GM19238 (cell line): ENCODE results near the gene PROSER1.
"Not testable (repeated sequence)": the region's sequence is repeated elsewhere in the genome, so short reads cannot be mapped to it uniquely, and the experiment has no call there.

Experiments
- DNase-seq: peaks from one replicate; pipeline ENCODE4 v3.0.0; 2011; ENCODE audit warnings: low spot score; ENCODE audit not compliant: insufficient read length

PROSER1 gene

DNA sequence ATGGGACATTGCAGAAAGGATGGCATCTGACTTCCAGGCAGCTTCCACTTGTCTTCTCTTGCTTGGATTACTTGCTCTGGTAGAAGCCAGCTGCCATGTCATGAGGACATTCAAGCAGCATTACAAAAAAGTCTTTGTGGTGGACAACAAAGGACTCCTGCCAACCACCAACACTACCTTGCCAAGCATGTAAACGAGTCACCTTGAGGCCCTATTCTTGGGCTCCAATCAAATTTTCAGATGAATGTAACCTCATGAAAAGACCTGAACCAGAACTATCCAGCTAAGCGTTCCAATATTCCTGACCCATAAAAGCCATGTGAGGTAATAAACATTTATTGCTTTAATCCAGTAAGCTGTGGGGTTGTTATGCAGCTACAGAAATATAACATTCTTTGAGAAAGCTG lies 12.5 kb downstream of the PROSER1 start:
- no peak for DNase-seq

DNA sequence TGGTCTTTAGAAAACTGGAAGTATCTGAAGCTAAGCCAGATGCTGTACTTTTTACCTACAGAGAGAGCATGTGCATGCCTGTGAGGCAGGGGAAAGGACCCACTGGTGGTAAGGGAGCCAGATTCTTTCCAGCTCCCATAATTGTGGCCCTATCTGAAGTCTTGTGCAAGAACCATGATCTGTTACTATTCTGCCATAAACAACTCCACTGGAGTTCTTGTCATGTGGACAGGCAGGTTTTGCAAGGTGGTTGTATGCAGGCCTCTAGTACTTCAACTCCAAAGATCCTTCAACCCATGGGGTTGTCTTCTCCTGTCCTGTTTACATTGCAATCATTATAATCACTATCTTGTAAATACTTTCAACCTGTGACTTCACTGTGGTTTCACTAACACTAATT lies 14.1 kb downstream of the PROSER1 start:
- DNase-seq, result no peak

DNA sequence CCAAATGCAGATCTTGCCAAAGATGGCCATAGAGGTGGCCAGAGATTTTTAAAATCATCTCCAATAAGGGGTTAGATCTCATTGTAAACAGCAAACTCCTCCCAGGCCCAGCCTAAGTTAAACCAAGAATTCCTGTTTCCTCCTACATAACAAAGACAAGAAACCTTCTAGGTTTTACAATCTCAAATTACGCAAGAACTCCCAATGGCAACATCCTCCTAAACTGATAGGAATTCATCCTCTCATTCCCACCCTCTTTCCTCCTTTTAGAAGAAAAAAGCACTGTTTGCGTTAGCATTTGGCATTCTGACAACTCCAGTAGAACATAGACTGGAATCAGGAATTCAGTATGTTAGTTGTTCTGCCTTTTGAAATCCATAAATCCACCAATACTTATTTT lies 14.6 kb downstream of the PROSER1 start:
- no peak for DNase-seq

DNA sequence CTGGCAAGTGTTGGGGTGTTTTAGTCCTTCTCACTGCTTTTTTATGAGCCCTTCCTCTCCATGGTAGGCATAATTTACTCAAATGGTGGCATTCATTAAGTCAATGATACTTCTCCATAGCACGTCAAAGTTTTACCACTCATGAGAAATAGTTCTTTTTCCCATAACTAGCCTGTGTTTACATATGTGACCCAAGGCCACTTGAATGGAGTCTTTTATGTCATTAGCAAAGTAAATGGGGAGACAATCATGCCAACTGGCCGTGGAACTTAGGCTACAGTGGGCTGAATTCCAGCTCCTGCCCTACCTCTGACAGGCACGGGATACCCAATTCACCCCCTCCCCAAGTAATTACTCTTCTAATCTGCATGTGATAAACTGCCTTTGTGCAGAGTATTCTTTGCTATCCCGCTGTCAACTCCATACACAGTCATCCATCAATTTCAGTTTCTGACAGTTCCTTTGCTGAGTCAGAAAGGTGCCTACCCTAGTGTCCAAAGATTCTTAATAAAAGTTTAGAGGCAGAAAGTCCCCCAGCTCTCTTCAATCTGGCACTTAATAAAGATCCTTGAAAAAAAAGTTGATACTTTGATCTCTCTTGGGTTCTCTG lies 16.9 kb downstream of the PROSER1 start:
- DNase-seq, result no peak

DNA sequence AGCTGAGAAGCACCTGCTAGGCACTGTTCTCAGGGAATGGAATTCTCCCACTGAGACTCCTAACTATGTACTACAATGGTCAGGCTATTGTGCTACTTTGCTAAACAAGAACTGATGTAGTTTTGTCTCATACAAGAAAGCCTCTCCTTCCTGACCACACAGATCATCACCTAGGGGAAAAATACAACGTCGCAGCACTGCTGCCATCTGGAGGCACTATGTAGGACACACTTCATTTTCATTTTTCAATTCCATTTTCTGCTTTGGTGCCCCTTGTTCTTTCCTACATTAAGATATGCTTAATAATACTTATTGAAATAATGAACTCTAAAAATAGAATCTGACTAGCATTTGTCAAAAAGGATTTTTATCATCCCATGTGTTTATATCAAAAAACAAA lies 21.1 kb downstream of the PROSER1 start:
- no peak for DNase-seq

DNA sequence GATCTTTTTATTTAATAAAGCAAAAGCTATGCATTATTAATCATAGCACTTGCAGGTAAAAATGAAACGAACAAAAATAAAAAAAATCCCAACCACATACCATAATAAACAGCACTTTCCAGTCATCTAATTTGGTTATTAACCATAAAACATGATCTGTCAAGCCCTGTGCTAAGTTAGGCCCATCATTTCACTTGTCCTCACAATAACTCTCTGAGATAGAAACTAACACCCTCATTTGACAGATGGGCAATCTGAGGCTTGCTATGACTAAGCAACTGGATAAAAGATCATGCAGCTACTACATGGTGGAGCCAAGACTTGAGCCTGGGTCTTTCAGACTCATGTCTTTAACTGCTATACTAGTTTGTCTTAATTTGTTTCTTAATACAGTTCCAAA lies 21.8 kb downstream of the PROSER1 start:
- no peak for DNase-seq

DNA sequence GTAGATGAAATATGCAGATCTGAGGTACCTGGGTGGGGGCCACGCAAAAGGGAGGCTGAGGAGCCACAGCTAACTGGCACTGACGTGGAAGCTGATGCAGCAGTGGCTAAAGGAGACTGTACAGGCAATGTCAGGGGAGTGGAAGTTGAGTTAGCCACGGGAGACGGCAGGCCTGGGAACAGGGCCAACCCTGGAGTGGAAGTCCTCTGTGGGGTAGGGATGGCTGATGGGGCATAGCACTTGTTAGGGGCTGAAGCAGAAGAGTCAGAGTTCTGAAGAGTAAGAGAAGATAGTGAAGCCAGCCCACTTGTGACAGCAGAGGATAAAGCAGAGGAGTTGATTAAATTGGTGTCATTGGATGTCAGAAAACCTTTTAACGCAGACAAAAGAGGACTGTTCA lies 24.4 kb downstream of the PROSER1 start:
- DNase-seq, result no peak

DNA sequence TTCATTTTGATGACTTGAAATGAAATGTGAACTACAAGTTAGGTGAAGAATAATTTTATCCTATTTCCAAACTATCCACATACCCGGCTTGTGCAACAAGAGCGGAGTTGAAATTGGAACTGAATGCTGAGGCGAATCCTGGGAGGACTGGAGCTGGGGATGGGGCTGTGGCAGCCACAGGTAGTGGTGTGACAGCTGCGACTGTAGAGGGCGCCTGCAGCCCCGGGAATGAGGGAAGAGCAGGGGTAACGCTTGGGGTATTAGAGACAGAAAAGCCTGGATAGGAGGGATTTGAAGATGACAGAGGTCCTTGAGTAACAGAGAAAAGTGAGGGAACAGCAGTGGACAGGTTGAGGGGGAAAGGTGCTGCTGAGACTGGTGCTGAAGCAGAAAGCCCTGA lies 25.3 kb downstream of the PROSER1 start:
- no peak for DNase-seq

DNA sequence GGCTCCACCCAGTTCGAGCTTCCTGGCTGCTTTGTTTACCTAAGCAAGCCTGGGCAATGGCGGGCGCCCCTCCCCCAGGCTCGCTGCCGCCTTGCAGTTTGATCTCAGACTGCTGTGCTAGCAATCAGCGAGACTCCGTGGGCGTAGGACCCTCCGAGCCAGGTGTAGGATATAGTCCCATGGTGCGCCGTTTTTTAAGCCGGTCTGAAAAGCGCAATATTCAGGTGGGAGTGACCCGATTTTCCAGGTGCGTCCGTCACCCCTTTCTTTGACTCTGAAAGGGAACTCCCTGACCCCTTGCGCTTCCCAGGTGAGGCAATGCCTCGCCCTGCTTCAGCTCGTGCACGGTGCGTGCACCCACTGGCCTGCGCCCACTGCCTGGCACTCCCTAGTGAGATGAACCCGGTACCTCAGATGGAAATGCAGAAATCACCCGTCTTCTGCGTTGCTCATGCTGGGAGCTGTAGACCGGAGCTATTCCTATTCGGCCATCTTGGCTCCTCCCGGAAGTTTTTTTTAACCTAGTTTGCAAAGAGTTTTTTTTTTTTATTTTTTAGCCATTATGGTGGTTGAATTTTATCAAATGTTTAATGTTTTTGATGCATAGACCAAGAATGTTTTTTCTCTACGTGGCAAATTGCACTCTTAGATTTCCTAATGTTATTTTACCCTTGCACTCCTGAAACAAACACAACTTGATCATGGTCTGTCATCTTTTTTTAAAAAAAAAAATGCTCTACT lies 31.3 kb downstream of the PROSER1 start:
- not testable (repeated sequence) for DNase-seq

DNA sequence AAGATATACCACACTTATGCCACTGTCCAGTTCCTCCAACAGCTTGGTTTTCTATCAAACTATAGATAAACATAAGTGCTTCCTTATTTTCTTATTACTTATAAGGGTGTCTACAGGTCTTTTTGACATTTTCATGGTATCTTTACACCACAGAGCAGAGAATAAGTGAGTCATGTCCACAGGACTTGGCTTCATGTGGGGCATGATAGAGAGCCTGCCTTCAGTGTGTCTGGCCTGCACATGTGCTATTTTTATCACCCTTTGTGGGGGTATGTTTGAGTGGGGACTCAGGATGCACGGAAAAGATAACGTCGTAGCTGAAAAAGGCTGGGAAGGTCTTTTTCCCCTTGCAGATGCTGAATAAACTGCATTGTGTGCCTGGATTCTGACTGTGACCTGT lies 39.1 kb downstream of the PROSER1 start:
- no peak for DNase-seq

DNA sequence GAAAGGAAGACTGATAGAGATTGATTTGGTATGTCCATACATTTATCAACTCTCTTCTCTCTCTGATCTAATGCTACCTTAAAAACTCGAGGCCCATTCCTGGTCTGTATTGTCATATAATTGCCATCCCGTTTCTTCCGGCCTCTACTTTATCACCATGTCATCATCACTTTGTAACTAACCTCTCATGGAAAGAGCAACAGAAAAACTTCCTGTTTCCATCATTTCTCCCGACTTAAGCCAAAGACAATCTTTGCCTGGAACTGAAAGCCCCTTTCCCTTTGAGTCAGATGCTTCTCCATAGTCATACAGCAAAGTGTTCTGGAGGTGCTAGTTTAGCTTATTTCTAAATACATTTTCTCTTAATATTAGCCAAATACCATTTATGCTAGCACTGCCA lies 44.5 kb downstream of the PROSER1 start:
- no peak for DNase-seq

DNA sequence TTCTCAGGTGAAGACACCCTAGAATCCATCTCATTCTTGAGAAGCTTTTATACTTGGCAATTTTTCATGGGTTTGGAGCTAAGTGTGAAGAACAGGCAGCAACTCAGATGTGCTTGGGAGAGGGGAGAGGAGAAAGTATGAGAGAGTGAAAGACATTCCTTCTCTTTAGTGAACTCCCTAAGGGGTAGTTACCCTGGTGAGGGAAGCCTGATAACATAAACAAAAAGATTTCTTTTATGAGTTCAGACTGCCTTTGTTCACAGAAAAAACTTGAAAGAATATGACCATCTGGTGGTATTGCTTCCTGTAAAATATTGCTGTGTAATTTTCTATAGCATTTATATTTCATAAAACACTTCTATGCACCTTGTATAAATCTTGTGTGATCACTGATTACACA lies 47.2 kb downstream of the PROSER1 start, which contains the start of gene STOML3:
TSS of gene STOML3 (minus strand) at position 139 of the 400 bp plus-strand sequence. CDS start at position 29, 110 bp downstream.
- no peak for DNase-seq

DNA sequence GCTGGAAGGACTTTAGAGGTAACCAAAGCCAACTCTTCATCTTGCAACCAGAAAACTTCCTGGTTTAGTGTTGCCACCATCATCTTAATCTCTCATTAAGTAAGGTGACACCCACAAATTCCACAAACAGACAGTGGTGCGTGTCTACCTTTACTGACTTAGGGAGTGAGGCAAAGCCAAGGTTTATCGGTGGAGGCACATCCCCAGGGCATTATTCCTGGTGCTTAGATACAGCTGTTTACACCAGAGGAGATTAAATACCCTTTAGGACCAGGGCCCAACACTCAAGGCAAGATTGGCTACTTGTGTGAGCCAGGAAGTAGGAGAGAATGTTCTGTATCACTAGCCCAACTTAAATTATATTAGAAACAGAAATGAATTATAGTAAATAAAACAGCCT lies 56.8 kb downstream of the PROSER1 start:
- DNase-seq, result no peak

DNA sequence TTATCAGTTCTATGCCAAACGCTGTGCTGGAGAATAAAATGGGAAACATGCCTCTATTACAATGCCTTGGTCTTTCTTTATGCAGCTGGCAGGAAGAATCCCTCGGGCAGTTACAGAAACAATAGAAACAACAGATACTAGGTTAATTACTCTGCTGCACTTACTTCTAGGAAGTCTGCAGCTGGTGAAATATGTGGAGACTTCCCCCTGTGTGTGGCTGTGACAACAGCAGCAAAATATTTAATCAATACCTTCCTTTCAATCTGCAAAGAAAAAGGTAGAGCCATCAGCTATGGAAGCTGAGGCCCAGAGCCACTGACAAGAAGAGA lies 57.2 kb downstream of the PROSER1 start:
- DNase-seq, result no peak

DNA sequence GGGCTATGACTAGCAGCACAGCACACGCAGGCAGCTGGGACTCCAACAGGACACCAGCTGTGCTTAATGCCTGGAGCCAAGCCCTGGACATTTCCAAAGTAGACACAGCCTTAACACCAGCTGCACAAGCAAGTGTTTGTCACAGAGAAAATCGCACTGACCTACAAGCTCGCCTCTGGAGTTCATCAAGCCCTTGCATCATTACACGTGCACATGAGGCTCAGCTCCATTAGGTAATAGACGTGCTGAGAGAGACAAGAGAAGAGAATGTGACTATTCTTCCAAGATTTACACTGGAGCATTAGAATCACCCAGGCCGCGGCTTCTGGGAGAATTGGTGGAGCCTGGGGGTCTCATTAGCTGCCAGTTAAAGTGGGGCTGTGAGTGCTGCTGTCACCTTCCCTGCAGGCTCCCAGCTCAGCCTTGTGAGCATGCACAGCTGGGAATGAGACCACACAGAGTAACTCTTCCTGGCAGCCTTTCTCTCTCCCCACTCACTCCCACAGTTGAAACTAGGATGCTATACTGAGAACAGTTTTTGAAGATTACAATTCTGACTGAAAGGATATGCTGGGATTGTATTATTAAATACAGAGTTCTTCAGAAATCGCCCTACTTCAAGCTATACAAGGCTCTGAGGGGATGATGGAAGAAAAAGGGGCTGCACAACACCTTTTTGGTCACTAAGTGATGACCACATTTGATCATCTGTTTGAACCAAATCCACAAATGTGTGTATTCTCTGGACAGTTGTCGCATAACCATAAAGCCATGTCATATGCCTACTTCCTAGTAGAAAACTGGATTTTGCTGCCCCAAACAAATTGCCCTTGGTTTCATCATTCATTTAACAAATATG lies 57.8 kb downstream of the PROSER1 start:
- DNase-seq, result no peak

DNA sequence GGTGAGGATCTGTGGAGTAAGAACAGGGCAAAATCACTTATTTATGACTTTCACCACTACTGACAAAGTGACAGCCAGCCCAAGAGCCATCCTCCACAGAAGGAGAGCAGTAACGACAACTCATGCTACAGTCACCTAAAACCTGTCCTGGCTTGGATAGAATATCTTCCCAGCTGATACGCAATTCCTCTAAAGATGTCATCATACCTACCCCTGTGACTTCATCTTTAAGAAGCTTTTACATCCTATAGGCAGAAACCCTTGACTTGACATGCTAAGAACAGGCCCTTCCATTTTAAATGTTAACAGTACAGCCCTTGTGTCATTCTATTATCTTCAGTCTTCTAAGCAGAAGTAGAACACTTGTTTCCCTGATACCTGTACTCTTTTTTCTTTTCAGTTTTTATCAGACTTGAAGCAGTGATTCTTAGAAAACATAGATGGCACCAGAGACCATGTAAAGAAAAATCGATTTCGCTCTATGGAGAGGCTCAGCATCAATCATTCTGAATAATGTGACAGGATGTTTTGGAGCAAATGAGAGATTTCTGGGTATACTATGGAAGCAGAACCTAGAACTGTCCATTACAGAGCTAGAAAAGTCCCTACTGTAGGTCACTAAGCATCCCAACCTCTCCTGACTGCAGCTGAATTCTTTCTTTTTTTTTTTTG lies 67.4 kb downstream of the PROSER1 start:
- DNase-seq, result no peak

DNA sequence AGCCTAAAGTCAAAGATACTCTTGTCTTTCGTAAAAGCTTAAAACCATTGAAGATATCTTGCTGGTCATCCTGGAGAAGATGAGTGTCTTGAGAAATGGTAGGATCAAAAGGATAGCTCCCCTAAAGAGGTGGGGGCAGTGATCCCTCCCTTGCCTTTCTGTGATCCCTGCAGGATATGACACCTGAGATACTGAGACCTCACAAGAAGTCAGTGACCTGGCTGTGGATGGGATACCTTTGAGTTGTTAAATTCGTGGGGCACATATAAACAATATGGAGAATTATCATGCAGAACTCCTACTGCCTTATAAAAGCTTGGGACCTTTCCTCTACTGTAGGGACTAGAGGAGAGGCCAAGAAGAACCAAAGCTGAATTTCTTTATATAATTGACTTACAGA lies 68.7 kb downstream of the PROSER1 start:
- no peak for DNase-seq

DNA sequence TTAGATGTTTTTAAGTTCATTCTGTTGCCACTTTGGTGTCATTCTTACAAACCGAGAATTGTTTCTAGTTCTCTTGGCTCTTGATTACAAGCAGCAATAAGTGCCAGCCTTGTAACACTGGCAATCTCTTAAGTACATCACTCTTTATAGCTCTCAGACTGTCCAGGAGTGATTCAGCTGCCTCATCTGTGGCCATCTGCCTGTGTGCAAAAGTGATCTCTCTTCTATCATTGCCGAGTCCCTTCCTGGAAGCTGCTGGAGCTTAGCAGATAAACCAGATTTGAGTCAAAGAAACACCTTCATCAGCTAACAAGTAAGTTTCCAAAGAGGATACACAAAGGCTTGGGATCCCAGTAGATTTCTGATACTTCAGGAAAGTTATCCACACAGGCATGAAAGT lies 70.4 kb downstream of the PROSER1 start:
- no peak for DNase-seq

DNA sequence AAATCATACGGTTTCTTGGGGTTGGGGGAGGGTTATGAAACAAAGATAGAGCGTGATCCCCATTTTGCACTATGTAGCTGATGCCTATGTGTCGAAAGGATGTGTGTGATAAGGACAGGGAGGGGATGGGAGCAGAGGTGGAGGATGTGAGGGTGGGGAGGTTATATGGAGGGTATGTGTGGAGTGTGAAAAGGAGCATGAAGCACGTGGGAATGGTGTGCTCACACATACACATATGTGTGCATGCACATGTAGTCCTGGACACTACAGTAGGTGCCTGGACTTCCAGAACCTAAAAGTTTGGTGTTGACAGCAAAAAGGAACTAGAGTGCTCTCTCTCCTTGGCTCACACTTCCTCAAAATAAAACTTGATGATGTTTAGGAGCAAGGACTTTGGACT lies 72.6 kb downstream of the PROSER1 start:
- DNase-seq, result no peak

DNA sequence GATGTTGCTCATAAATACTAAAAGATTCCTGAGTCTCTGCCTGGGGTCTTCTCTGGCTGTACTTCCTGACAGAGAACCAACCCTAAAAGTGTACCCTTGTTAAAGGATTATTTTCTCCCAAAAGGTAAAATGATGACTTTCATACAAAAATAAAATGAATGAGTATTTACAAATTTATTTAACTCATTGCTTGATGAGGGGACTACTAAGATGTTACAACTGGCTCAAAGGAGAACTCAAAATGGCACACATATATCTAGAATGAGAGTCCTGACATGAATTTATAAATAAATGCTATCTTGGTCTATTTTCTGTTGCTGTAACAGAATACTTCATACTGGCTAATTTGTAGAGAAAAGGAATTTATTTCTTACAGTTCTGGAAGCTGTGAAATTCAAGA lies 77.7 kb downstream of the PROSER1 start:
- DNase-seq, result no peak
